Activated naive CD8-positive, alpha-beta T cell treated with anti-CD3 and anti-CD28 coated beads, Interleukin-2, amount 50 U/mL, for 16 hours (primary cell): Measurements from ENCODE around the gene EPAS1.

Experiments
- DNase-seq: peaks from one replicate; pipeline ENCODE4 v3.0.0-alpha.2; 2020; ENCODE audit warnings: low read depth, low spot score

The EPAS1 gene

GRCh38 chr2:46273225-46273863, 23.9 kb upstream of the EPAS1 start:
- DNase-seq = no peak

GRCh38 chr2:46273919-46274318, 23.3 kb upstream of the EPAS1 start:
- DNase-seq = no peak

GRCh38 chr2:46274586-46274985, 22.6 kb upstream of the EPAS1 start:
- no peak for DNase-seq

- no peak for DNase-seq
These were observed 21.2 kb upstream of the EPAS1 start for GRCh38 chr2:46275995-46276394.

- DNase-seq = no peak
These were observed 20.6 kb upstream of the EPAS1 start for GRCh38 chr2:46276642-46277041.

GRCh38 chr2:46277431-46278190, 19.6 kb upstream of the EPAS1 start:
- DNase-seq = no peak

- no peak for DNase-seq
These were observed 18.3 kb upstream of the EPAS1 start for GRCh38 chr2:46278952-46279351.

- DNase-seq = no peak
These were observed 15.3 kb upstream of the EPAS1 start for GRCh38 chr2:46281939-46282338.

- no peak for DNase-seq
These were observed 13.5 kb upstream of the EPAS1 start for GRCh38 chr2:46283693-46284092.

GRCh38 chr2:46284260-46284659, 12.9 kb upstream of the EPAS1 start:
- DNase-seq = no peak

GRCh38 chr2:46284796-46285195, 12.4 kb upstream of the EPAS1 start:
- DNase-seq = no peak

- DNase-seq = no peak
These were observed 10.5 kb upstream of the EPAS1 start for GRCh38 chr2:46286715-46287114.

GRCh38 chr2:46290078-46290477, 7.1 kb upstream of the EPAS1 start:
- no peak for DNase-seq

- no peak for DNase-seq
These were observed 3.7 kb upstream of the EPAS1 start for GRCh38 chr2:46293466-46293865.

GRCh38 chr2:46294176-46294836, 2.9 kb upstream of the EPAS1 start:
- no peak for DNase-seq

GRCh38 chr2:46296216-46296839, 879 bp upstream of the EPAS1 start:
- DNase-seq = no peak

GRCh38 chr2:46297546-46298271, 502 bp downstream of the EPAS1 start:
- DNase-seq = peak; percentile 21

GRCh38 chr2:46298272-46298521, 990 bp downstream of the EPAS1 start:
- no peak for DNase-seq

GRCh38 chr2:46298522-46299353, 1.5 kb downstream of the EPAS1 start:
- no peak for DNase-seq

- DNase-seq = no peak
These were observed 2.4 kb downstream of the EPAS1 start for GRCh38 chr2:46299365-46300263.
